GM18520 (cell line): ENCODE measurements around the gene CEP19.

Experiments
- ATAC-seq: cut with Tn5 transposase; IDR thresholded peaks from one replicate; pipeline ENCODE4 v1.9.1; 2021; ENCODE audit not compliant: unreplicated experiment

The CEP19 gene

GRCh38 chr3:196712514-196713413 lies 714 bp upstream of the CEP19 start:
- peak; percentile 40 for ATAC-seq

DNA sequence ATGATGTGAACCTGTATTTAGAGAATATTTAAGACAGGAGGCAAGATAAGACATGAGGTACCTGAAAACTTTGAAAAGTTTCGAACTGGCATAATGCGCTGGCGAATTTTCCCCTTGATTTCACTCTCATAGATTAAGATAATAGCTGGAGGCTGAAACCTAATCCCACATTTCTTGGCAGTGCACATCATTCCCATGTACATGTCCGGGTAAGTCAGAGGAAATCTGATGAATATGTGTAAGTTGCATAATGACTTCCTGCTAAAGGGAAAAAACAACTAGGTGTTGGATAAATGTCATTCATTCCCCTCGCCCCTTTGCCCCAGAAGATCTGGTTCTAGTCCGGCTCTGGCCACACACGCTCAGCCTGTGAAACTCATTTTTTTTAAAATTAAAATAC lies 3.6 kb downstream of the CEP19 start:
- no peak for ATAC-seq

DNA sequence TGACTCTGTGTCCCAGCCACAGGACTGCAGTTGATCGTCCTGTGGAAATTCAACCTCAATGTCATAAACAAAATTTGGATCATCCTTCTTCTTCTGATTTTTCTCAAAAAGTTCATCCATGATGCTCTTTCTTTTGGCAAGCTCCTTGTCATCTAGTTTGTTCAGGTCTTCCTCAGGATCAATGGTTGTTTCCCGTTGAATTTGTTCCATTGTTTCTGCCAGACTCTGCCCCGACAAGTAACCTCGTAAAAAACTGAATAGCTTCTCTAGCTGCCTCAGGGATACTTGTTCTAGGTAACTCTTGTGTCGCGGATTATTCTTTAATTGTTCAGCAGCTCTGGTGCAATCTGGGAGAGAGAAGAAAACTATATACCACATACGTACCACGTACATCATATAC lies 4.5 kb downstream of the CEP19 start:
- no peak for ATAC-seq

DNA sequence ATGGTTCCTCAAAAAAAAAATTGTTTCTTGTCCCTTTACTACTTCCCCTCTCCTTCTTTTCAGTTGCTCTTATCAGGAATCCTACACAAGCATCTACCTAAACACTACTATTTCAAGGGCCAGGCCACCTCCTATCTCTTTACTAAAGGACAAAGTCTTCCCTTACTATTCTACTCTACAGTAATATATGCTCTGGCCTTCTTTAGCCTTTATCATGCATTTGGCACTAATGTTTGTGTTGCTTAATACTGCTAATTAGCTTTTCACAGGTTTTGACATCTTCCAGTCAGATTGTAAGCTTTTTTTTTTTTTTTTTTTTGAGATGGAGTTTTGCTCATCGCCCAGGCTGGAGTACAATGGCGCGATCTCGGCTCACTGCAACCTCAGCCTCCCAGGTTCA lies 5.3 kb downstream of the CEP19 start:
- ATAC-seq, result no peak

- no peak for ATAC-seq
Measured at GRCh38 chr3:196706327-196706726, 5.7 kb downstream of the CEP19 start.

DNA sequence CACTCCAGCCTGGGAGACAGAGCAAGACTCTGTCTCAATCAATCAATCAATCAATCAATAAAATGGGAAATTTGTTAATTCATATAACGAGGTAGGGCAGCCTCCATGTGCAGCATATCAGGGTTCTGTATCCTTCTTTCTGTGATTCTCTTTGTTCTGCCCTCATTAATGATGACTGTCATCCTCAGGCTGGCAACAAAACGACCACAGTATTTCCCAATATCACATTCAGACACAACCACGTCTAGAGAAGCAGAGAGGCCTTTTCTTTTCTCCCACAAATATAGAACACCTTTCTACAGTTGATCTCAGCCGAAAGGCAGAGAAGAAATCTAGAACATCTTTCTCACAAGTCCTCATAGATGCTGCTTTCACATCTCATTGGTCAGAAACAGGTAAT lies 11.2 kb downstream of the CEP19 start:
- no peak for ATAC-seq

DNA sequence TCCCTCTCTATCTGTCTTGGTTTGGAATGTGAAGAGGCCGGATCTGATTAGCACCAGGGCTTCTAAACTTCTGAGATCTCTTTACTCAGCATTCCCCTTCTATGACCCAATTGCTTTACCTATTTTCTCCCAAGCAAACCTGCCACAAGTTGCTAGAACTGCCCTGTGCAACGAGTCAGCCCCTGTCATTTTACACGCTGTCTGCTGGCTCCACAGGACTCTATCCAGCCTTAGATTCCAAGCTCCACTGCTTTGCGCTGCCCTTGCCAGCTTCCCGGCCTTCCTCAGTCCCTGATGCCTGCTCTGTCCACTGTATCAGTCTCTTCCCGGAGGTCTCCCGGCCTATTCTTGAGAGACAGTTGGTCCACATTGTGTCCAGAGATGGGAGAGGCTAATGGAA lies 12.3 kb downstream of the CEP19 start:
- ATAC-seq, result no peak

GRCh38 chr3:196697270-196697669 lies 14.8 kb downstream of the CEP19 start:
- no peak for ATAC-seq

GRCh38 chr3:196695849-196696226 lies 16.2 kb downstream of the CEP19 start:
- ATAC-seq, result no peak

DNA sequence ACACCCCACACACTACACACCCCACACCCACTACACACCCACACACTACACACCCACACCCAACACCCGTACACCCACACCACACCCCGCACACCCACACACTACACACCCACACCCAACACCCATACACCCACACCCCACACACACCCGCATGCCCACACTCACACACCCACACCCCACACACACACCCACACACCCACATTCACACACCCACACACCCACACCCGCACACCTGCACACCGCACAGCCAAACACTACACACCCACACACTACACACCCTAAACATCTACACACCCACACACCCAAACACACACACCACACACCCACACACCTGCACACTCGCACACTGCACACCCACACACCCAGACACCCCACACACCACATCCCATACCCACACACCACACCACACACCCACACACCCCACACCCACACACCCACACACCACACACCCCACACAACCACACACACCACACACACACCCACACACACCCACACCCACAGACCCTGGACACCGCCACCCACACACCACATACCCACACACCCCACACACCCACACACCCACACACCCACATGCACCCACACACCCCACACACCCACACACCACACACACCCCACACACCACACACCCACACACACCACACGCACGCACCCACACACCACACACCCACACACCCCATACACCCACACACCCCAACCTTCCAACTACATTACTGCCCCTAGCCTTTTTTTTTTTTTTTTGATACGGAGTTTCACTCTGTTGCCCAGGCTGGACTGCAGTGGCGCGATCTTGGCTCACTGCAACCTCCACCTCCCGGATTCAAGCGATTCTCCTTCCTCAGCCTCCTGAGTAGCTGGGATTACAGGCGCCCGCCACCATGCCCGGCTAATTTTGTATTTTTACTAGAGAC lies 16.9 kb downstream of the CEP19 start:
- ATAC-seq, result no peak

DNA sequence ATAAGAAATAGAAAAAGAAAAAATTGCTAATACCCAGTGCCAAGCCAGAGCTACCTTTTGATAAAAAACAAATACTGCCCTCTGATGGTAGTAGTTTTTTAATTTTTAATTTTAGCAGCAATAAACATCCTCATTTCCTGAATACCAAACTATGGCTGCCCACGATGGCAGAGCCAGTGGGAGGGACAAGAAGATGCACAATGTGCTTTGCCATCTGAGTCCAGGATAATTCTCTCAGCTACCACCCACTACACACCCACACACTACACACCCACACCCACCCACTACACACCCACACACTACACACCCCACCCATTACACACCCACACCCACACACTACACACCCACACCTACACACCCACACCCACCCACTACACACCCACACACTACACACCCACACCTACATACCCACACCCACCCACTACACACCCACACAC lies 17.8 kb downstream of the CEP19 start:
- no peak for ATAC-seq

DNA sequence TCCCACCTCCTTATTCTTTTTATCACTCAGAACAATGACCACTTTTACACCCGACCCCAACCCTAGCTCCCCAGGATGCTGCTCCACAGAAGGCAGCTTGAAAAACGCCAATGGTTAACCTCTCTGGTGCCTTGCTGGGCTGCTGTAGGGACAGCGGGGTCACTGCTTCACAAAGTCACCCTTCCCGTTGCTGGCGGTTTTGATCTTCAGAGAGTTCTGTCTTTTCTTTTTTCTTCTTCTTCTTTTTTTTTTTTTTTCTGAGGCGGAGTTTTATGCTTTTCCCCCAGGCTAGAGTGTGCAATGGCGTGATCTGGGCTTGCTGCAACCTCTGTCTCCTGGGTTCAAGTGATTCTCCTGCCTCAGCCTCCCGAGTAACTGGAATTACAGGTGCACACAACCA lies 20.7 kb downstream of the CEP19 start:
- no peak for ATAC-seq

DNA sequence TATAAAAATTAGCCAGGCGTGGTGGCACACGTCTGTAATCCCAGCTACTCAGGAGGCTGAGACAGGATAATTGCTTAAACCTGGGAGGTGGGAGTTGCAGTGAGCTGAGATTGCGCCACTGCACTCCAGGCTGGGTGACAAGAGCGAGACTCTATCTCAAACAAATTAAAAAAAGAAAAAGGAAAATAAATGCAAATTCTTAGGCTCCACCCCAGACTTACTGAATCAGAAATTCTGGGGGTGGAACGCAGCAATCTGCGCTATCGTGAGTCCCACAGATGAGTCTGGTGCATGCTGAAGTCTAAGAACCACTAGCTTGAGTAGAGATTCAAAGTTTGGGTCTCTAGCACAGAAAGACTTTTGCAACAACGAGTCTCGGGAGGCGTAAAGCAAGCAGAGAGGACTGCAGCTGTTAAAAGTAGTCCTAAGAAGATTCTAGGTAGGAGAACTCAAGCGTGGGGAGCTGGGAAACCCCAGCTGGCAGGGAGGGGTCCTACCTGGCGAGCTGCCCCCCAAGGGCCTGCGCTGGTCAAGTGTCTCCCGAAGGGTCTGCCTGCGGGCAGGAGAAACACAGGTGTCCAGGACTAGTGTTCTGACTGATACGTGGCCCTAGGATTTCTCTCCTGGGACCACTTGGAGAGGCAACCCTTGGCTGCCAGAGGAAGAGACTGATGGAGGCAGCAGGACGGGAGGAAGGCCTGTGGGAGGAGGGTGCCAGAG lies 21.9 kb downstream of the CEP19 start:
- no peak for ATAC-seq

DNA sequence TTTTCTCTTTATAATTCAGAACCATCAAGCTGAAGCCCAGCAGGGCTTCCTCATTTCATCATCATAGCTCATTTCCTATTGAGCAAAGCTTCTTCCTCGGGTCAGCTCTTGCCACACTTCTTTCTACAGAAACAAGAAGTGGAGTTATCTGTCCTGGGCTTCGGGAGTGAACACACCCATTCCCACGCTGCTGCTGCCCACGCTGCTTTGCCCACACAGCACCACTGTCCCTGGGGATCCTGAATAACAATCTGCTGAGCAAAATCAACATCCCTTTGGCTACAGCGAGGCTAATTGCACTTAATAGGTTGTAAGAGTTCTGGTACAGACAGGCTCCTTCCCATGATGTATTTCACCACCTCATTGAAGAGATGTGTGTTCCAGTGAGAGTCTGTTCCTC lies 23.7 kb downstream of the CEP19 start:
- ATAC-seq, result no peak

DNA sequence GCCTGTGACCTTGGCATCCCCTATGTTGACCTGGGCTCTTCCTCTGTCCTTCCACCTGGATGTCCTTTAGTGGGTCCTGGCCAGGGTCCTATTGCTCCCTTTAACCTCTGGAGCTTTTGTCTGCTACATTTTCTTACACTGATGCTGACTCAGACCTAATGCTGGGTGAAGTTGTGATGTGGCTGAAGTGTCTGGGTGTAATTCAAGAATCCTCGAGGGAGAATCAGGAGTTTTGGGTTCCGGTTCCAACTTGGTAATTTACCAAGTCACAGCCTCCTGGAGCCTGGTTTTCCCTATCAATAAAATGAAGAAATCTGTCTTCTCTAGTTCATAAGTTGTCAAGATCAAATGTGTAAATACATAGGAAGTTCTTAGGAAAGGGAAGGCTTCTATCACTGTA lies 25.6 kb downstream of the CEP19 start:
- ATAC-seq, result no peak

GRCh38 chr3:196684548-196685407 lies 27.3 kb downstream of the CEP19 start:
- ATAC-seq, result peak; percentile 47

DNA sequence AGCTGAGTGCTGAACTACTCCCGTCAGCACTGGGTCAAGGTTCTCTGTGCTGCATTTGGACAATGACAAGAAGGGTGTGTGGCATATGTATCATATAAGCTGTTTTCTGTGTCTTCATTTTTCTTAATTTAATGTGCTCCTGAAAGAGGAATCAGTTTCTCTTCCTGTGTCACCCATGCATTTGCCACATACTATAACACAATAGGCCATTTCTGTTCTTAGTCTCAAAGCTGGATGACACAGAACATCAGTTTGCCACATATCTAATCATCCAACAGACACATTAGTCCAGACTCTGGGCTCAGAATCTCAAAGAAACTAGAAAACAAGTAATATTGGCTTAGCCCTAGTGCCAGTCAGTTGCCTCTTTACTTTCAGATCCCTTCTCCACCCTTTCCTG lies 34.1 kb downstream of the CEP19 start:
- ATAC-seq, result no peak

- ATAC-seq, result no peak
Measured at GRCh38 chr3:196677353-196677752, 34.7 kb downstream of the CEP19 start.

- no peak for ATAC-seq
Measured at GRCh38 chr3:196673632-196674031, 38.4 kb downstream of the CEP19 start.

- ATAC-seq, result no peak
Measured at GRCh38 chr3:196670339-196670738, 41.7 kb downstream of the CEP19 start.
